PC-3 (cell line): ENCODE data around the gene OCA2. TPM values are rescaled to one million over a fixed set of nuclear protein-coding genes. Genes with fewer than 3 reads are reported as not detected.

Experiments
- ATAC-seq: fragments of 200-7000 bp; cut with Tn5 transposase; 2 replicates; pipeline ENCODE4 v1.9.1; 2020; ENCODE audit warnings: mild to moderate bottlenecking, moderate library complexity
- BruUV-seq: library from RNA; stranded (reverse); fragments of 400-500 nt; replicated peaks from 2 replicates; lab custom pipeline; 2021; lab: Mats Ljungman, UMichigan
- CTCF ChIA-PET: fragments of 300-600 bp; sonication (Branson Sonifier 250); formaldehyde crosslinking; loops from one replicate; lab custom pipeline; 2022; ENCODE audit warnings: antibody characterized with exemption; lab: Charles Lee
- POLR2A ChIA-PET: fragments of 300-600 bp; sonication (Branson Sonifier 250); formaldehyde crosslinking; loops from one replicate; lab custom pipeline; 2022; ENCODE audit warnings: antibody characterized with exemption; ENCODE audit not compliant: unreplicated experiment; lab: Charles Lee
- DNase-seq: peaks from one replicate; pipeline ENCODE4 v3.0.0-alpha.2; 2015
- H2AFZ ChIP-seq: fragments of 300-600 bp; sonication (generic); 2 replicates; pipeline ENCODE4 v1.6.0; 2016; ENCODE audit warnings: antibody characterized with exemption, low read length
- H3F3A ChIP-seq: fragments of 300-600 bp; sonication (generic); one replicate; pipeline ENCODE4 v1.6.0; 2017; ENCODE audit warnings: antibody characterized with exemption, low read length, control low read depth, mild to moderate bottlenecking; ENCODE audit not compliant: unreplicated experiment
- H3K27ac ChIP-seq: fragments of 300-600 bp; sonication (generic); 2 replicates; pipeline ENCODE4 v1.5.1; 2016; ENCODE audit warnings: mild to moderate bottlenecking, low read length
- H3K27me3 ChIP-seq: fragments of 300-600 bp; sonication (generic); 2 replicates; pipeline ENCODE4 v1.6.1; 2016; ENCODE audit warnings: low read length, mixed read lengths
- H3K36me3 ChIP-seq: fragments of 300-600 bp; sonication (generic); 2 replicates; pipeline ENCODE4 v1.6.1; 2016; ENCODE audit warnings: low read depth, mixed run types, low read length, mixed read lengths
- H3K4me1 ChIP-seq: fragments of 300-600 bp; sonication (generic); 2 replicates; pipeline ENCODE4 v1.5.1; 2016; ENCODE audit warnings: low read length; ENCODE audit not compliant: insufficient read depth
- H3K4me2 ChIP-seq: fragments of 300-600 bp; sonication (generic); 2 replicates; pipeline ENCODE4 v1.6.0; 2016; ENCODE audit warnings: low read length
- H3K4me3 ChIP-seq: fragments of 300-600 bp; sonication (generic); 2 replicates; pipeline ENCODE4 v1.5.1; 2016; ENCODE audit warnings: mild to moderate bottlenecking, low read length, mixed read lengths
- H3K79me2 ChIP-seq: fragments of 300-600 bp; sonication (generic); 2 replicates; pipeline ENCODE4 v1.6.1; 2017; ENCODE audit warnings: low read length, mixed read lengths
- H3K9ac ChIP-seq: fragments of 300-600 bp; sonication (generic); 2 replicates; pipeline ENCODE4 v1.6.0; 2016; ENCODE audit warnings: mild to moderate bottlenecking, low read length
- H3K9me2 ChIP-seq: fragments of 300-600 bp; sonication (generic); replicated peaks from 2 replicates; pipeline ENCODE4 v1.6.1; 2016; ENCODE audit warnings: mixed run types, low read length, mixed read lengths
- H3K9me3 ChIP-seq: fragments of 300-600 bp; sonication (generic); 2 replicates; pipeline ENCODE4 v1.6.1; 2016; ENCODE audit warnings: low read length, mixed read lengths
- H4K20me1 ChIP-seq: fragments of 300-600 bp; sonication (generic); 2 replicates; pipeline ENCODE4 v1.6.1; 2016; ENCODE audit warnings: low read length, mixed read lengths
- EZH2 ChIP-seq: fragments of 300-600 bp; sonication (generic); IDR thresholded peaks from one replicate; pipeline ENCODE4 v1.6.1; 2017; ENCODE audit warnings: antibody characterized with exemption, mild to moderate bottlenecking, low read length; ENCODE audit not compliant: unreplicated experiment
- EZH2phosphoT487 ChIP-seq: fragments of 300-600 bp; sonication (generic); IDR thresholded peaks from 2 replicates; pipeline ENCODE4 v1.6.1; 2018; ENCODE audit warnings: mild to moderate bottlenecking, antibody characterized with exemption, low read length, borderline replicate concordance
- intact Hi-C: fragments of 100-400 bp; cut with micrococcal nuclease; formaldehyde crosslinking; loops from 2 replicates; pipeline ENCODE4 v1.9.0; 2023
- total RNA-seq: library from RNA; depleted of rRNA; stranded (reverse); fragments of >200 nt; gene quantifications from 2 replicates; pipeline ENCODE4 v1.2.3, GENCODE V29; 2014
- TF ChIP-seq, protein P1 (sequence below): fragments of 300-600 bp; sonication (generic); conservative IDR thresholded peaks from 2 replicates; pipeline ENCODE4 v1.5.1; 2017; ENCODE audit warnings: antibody characterized with exemption, low read depth, mild to moderate bottlenecking, low read length

OCA2 gene
- total RNA-seq, 1 experiment from 2014 or later: not detected

DNA sequence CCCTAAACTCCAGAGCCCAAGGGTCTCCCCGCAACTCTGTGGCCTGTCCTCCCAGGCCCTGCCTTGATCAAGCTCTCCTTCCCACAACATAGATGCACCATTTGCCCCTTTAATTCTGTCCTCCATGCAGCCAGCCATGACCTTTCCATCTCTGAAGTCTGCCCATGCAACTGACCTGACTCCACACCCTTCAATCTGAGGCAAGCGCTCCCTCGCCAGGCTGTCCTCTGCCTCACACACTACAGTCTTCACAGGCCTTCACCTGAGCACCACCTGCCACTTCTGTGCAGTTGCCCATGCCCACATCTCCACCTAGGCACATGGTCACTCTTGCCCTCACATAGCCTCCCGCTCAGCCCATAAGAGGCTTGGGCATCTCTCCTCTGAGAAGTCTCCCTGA lies 244.0 kb downstream of the OCA2 start:
- Histone ChIP-seq H3K4me3 (no peak overlapping the region), H4K20me1 (no peaks in the 10 kb centered on the region), H3K27me3 (no peaks in the 10 kb centered on the region), H3K4me2 (no peak overlapping the region), H3K9me2 (no peaks in the 10 kb centered on the region), H3K79me2 (no peaks in the 10 kb centered on the region), H3K4me1 (no peaks in the 10 kb centered on the region), H3K9ac (no peak overlapping the region), H3K9me3 (peaks cover 2% of the 10 kb centered on the region; the same call in 1 of the 2 replicates), H3K27ac (no peak overlapping the region), H3F3A (no peaks in the 10 kb centered on the region), H3K36me3 (no peaks in the 10 kb centered on the region), H2AFZ (no peak overlapping the region)
- ChIA-PET CTCF (no interaction called here), POLR2A (no interaction called here)
- intact Hi-C loops: no loop called here
- no TSS peak for BruUV-seq
- DNase-seq (no peak), ATAC-seq (no peak)
- no peak for TF ChIP-seq EZH2
- TF ChIP-seq, protein P1, sequence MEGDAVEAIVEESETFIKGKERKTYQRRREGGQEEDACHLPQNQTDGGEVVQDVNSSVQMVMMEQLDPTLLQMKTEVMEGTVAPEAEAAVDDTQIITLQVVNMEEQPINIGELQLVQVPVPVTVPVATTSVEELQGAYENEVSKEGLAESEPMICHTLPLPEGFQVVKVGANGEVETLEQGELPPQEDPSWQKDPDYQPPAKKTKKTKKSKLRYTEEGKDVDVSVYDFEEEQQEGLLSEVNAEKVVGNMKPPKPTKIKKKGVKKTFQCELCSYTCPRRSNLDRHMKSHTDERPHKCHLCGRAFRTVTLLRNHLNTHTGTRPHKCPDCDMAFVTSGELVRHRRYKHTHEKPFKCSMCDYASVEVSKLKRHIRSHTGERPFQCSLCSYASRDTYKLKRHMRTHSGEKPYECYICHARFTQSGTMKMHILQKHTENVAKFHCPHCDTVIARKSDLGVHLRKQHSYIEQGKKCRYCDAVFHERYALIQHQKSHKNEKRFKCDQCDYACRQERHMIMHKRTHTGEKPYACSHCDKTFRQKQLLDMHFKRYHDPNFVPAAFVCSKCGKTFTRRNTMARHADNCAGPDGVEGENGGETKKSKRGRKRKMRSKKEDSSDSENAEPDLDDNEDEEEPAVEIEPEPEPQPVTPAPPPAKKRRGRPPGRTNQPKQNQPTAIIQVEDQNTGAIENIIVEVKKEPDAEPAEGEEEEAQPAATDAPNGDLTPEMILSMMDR: no peak
- TF ChIP-seq EZH2phosphoT487: no peak

- DNase-seq: no peak
- H3K4me2 ChIP-seq: no peak overlapping the region
- H3K27me3 ChIP-seq: no peaks in the 10 kb centered on the region
- no peaks in the 10 kb centered on the region for H3F3A ChIP-seq
- ChIA-PET CTCF (no interaction called here), POLR2A (no interaction called here)
- H3K27ac ChIP-seq: no peak overlapping the region
- H3K9me3 ChIP-seq: no peaks in the 10 kb centered on the region; the same call in 1 of the 2 replicates
- H3K4me3 ChIP-seq: no peak overlapping the region
- no peak for ATAC-seq
- H3K36me3 ChIP-seq: no peaks in the 10 kb centered on the region
- no peaks in the 10 kb centered on the region for H3K4me1 ChIP-seq
- H3K9ac ChIP-seq: no peak overlapping the region
- intact Hi-C loops: no loop called here
- H3K79me2 ChIP-seq: no peaks in the 10 kb centered on the region
- H4K20me1 ChIP-seq: no peaks in the 10 kb centered on the region
- H3K9me2 ChIP-seq: no peaks in the 10 kb centered on the region
- TF ChIP-seq EZH2 (no peak), EZH2phosphoT487 (no peak)
- TF ChIP-seq, protein P1: no peak
- H2AFZ ChIP-seq: no peak overlapping the region
- no TSS peak for BruUV-seq
Measured at GRCh38 chr15:27854601-27855000, 244.5 kb downstream of the OCA2 start.

- Histone ChIP-seq H3K9me2 (no peaks in the 10 kb centered on the region), H3K9ac (no peak overlapping the region), H3K9me3 (peaks cover 2% of the 10 kb centered on the region), H3K4me1 (no peaks in the 10 kb centered on the region), H3K27me3 (no peaks in the 10 kb centered on the region), H3K27ac (no peak overlapping the region), H3K4me3 (no peak overlapping the region), H3K36me3 (no peaks in the 10 kb centered on the region), H2AFZ (no peak overlapping the region), H3F3A (no peaks in the 10 kb centered on the region), H3K4me2 (no peak overlapping the region), H3K79me2 (no peaks in the 10 kb centered on the region), H4K20me1 (no peaks in the 10 kb centered on the region)
- intact Hi-C loops: no loop called here
- POLR2A ChIA-PET: no interaction called here
- DNase-seq: no peak
- ATAC-seq: no peak
- CTCF ChIA-PET: no interaction called here
- TF ChIP-seq EZH2 (no peak), EZH2phosphoT487 (no peak)
- TF ChIP-seq, protein P1: no peak
- no TSS peak for BruUV-seq
Measured at GRCh38 chr15:27853624-27854455, 245.3 kb downstream of the OCA2 start.
